ENCODE measurements around the gene HDHD3.

The HDHD3 gene

DNA sequence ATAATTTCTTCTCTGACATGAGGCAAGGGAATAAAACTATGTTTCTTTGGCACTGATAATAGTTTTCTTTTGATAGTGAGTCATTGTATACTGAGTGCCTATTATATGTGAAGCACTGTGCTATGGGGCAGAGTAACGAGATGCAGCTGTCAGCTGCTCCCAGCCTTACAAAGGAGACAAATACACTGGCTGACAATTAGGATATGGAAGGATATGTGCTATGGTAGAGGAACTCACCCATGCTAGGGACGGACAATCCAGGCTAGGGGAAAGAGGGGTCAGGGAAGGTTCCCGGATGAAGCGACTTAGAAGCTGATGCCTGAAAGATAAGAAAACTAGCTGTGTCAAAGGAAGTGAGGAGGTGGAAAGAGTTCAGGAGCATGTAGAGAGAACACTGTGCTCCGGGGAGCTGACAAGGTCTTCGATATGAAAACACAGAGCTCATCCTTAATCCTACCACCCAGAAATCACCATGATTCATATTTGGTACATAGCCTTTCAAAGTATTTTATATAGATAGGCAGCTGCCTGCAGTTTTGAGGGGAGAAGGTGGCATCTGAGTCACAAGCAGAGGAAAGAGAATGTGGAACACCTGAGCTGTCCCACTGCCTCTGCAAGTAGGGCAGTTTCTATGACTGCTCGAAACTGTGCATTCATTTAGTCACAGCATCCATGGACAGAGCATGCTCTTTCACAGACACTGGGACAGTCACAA, 15.3 kb downstream of the HDHD3 start:
- no peak for FAIRE-seq

GRCh38 chr9:113360242-113360842, 16.4 kb downstream of the HDHD3 start:
- FAIRE-seq: no peak

- FAIRE-seq: no peak
Measured at GRCh38 chr9:113359385-113359784, 17.4 kb downstream of the HDHD3 start.

DNA sequence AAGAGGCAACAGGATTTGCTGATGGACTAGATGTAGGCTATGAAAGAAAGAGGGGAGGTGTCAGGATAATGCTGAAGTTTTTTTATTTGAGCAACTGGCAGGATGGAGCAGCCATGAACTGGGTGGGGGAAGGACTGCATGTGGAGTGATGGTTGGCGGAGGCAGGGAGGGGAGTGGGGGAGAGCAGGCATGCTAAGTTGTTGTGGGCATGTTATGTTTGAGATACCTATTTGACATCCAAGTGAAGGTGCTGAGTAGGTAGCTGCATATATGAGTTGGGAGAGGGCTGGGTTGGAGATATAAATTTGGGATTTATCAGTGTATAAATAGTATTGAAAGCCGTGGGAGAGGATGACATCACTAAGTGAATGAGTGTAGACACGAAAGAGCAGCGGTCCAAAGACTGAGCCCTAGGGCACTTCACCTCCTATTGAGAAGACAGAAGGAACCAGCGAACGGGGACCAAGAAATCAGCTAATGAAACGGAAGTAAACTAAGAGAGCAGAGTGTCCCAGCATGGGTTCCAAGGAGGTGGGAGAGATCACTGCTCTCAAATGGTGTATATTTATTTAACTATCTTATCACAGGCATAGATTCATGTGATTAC, 20.0 kb downstream of the HDHD3 start:
- FAIRE-seq: no peak

GRCh38 chr9:113355040-113355596, 21.7 kb downstream of the HDHD3 start:
- FAIRE-seq: no peak

- no peak for FAIRE-seq
Measured at GRCh38 chr9:113352411-113352810, 24.4 kb downstream of the HDHD3 start.

- no peak for FAIRE-seq
Measured at GRCh38 chr9:113352006-113352405, 24.8 kb downstream of the HDHD3 start.

DNA sequence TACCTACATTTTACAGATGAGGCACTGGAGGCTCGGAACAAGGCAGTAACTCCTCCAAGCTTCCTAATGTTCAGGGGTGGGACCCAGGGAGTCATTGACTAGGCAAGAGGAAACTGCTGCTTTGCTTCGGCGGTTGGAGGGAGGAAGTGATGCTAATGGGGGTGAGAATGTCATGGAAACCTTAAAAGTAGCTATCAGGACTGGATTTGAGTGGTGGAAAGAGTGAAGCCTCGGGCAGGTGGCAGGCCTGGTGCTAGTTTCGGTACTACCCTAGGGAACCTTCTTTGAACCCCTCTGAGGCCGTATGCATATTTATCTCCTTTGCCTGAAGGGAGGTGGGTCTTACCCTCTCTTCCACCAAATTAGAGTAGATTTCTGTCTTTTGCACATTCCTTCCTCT, 25.8 kb downstream of the HDHD3 start:
- no peak for FAIRE-seq

DNA sequence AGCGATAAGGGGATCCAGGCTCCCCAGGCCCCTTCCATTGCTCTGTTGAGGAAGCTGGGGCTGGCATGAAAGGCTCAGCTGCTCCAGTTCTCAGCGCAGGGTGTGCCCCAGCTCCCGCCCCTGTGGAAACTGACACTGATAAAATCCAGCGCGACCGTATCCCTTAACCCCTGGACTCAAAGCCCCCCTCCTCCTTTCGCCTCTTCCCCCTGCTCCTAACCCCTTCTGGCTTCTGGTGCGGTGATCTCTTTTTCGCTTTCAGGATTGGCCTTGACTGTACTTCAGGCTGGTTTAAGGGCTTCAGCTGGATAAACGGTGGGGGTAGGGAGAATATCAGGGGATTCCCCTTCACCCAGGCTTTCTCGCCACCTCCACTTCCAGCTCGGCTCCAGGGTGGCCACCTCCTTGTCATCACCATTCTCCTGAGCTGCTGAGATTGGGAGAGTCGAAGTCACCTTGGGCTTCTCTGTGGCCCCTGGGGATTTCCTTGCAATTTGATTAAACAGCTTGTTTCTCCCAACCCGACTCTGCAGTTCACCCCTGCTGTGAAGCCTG, 26.6 kb downstream of the HDHD3 start:
- no peak for FAIRE-seq

DNA sequence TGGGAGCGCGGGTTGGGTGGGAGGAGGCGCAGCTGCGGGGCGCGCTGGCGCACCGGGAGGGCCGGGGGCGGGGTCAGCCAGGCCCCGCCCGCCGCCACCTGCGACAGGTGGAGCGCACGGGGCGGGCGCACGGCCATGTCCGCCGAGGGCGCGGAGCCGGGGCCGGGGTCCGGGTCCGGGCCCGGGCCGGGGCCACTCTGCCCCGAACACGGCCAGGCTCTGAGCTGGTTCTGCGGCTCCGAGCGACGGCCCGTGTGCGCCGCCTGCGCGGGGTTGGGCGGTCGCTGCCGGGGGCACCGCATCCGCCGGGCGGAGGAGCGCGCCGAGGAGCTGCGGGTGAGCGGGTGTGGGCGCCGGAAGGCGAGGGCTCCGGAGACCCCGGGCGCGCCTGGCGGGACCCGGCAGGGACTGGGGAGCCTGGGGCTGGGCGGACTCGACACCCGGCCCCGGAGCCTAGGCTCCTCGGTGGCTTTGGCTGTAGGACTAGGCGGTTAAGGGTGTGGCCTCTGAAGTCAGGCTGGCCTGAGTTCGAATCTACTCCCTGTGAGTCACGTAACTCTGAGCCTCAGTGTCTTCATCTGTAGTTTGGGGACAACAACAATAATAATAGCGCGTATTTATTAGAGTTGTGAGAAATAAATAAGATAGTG, 27.2 kb downstream of the HDHD3 start, which contains the start of gene BSPRY:
TSS of gene BSPRY (plus strand) at position 97 of the 650 bp plus-strand sequence. CDS start at position 136, 39 bp downstream.
- no peak for FAIRE-seq

- FAIRE-seq: no peak
Measured at GRCh38 chr9:113349066-113349444, 27.7 kb downstream of the HDHD3 start.

- FAIRE-seq: no peak
Measured at GRCh38 chr9:113348437-113348836, 28.3 kb downstream of the HDHD3 start.

DNA sequence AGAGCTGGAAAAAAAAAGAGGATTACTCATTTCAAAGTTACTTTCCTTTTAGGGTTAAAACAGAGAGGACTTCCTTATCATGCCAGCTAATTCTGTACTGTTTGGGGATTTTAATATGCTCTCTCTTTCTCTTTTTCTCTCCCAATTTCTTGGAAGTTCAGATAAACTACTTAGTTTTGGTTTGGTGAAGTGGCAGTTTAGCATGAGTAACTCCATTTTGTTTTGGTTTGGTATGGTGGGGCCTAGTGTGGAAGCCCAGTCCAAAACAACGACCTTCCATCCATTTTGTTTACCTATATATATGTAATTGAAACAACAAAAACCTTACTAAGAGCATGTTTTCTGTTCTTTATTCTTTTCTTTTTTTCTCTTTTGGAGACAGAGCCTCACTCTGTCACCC, 31.1 kb downstream of the HDHD3 start:
- no peak for FAIRE-seq

GRCh38 chr9:113345190-113345589, 31.6 kb downstream of the HDHD3 start:
- FAIRE-seq: no peak

DNA sequence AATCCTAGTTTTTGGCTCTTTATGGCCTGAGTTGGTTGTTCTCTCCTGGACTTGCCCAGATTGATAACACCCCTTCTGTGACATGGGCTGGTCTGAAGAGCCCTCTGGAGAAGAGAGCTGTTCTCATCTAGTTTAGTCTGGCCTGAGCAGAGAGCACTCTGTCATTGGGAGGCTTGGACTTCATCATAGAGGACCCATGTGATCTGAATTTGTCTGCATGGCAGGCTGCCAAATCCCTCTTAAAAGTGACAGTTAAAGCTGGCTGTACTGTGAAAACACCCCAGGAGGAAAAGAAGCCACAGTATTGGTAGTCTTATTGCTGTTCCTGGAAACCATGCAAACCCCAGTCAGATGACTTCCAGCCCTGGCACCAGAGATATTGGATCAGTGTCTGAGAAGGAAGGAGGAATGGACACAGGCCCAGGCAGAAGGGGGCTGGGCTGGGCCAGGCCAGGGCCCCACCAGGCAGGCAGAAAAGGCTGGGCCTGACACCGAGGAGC, 33.0 kb downstream of the HDHD3 start:
- no peak for FAIRE-seq

DNA sequence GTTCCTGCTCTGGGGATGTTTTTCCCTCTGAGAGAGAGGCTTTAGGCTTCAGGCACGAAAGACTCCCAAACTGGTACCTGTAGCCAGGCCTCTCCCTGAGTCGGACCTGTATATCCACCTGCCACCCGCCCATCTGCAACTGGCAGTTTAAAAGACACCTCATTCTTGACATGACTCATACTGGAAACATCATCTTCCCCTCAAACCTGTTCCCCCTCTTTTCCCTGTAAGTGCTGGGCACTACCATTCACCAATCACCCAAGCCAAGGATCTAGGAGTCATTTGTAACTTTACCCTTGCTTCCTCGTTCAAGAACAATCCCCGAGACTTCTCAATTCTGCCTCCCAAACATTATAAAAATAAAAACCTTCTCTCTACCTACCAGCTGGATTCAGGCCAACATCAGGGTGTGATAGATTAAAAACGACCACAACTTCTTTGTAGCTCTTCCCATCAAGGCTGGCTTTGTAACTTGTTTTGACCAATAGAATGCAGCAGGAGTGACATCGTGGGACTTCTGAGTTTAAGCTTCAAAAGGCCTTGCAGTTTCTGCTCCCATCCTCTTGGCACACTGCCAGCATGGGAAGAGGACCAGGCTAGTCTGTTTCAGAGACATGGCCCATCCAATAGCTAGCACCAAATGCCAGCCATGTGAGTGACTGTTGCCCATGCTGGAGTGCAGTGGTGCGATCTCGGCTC, 34.9 kb downstream of the HDHD3 start:
- no peak for FAIRE-seq

DNA sequence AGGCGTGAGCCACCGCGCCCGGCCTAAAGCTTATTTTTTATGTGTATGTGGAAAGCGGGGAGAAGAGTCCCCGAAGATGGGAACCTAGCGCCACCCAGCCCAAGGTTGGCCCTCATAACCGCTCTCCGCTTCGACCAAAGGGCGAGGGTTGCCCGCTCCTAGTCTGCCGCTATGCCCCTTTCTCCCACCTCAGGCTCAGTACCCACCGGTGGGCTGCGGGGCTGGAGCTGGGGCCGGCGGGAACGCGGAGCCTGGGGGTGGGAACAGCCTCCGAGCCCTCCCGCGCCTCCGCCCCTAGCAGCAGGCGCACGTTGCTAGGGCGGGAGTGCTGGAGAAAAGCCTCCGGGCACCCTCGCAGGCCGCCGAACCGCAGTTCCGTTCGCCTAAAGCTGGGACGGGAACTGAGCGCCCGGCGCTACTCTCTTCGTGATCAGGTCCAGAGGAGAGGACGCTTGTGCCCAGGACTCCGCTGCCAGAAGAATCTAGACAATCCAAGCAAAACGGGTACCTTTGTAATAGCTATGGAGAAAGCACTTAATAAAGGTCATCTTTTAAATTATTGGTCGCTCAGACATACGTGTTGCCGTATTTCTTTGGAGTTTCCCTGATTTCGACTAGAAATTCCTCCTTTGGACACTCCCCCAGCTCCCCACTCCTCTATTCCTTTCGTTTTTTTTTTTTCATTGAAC, 36.6 kb downstream of the HDHD3 start, which contains the start of gene WDR31:
TSS of gene WDR31 (minus strand) at position 265 of the 689 bp plus-strand sequence. CDS start 8,253 bp downstream, outside the sequence.
- FAIRE-seq: no peak

DNA sequence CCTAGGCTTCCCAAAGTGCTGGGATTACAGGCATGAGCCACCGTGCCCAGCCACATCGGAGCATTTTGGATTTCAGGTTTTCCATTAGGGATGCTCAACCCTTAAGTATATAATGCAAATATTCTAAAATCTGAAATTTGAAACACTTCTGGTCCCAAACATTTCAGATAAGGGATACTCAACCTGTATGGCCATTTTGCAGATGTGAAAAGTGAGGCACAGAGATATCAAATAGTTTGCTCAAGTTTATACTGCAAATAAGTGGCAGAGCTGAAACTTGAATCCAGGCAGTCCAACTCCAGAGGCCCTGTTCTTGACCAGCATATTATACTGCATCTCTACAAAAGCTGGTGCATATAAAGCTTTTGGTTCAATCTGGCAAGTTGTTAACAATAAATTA, 39.1 kb downstream of the HDHD3 start:
- no peak for FAIRE-seq

DNA sequence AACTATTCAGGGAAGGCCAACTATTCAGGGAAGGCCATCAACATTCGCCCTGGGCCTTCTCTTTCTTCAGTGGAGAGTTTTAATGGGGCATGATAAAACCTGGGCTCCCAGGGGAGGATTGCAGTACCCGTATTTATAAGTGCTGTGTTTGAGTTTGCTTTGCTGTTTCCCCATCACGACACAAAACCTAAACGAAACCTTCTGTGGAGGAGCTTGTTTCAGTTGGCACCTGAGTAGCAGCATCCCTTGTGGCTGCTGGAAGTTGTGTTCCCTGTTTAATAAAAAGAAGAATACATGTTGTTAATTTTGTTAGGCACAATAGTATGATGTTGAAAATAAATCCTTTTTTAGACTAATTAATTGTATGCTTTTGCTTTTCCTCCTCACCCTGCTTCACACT, 45.0 kb downstream of the HDHD3 start:
- no peak for FAIRE-seq

- no peak for FAIRE-seq
Measured at GRCh38 chr9:113328045-113328782, 48.6 kb downstream of the HDHD3 start.

GRCh38 chr9:113326230-113326629, 50.6 kb downstream of the HDHD3 start:
- FAIRE-seq: no peak
